Kidney glomerular epithelial cell (primary cell): Measurements from ENCODE around the gene CCDC106.

Source experiments
- DNase-seq: peaks from one replicate; lab custom pipeline; 2025; lab: John Stamatoyannopoulos, UW

The CCDC106 gene

DNA sequence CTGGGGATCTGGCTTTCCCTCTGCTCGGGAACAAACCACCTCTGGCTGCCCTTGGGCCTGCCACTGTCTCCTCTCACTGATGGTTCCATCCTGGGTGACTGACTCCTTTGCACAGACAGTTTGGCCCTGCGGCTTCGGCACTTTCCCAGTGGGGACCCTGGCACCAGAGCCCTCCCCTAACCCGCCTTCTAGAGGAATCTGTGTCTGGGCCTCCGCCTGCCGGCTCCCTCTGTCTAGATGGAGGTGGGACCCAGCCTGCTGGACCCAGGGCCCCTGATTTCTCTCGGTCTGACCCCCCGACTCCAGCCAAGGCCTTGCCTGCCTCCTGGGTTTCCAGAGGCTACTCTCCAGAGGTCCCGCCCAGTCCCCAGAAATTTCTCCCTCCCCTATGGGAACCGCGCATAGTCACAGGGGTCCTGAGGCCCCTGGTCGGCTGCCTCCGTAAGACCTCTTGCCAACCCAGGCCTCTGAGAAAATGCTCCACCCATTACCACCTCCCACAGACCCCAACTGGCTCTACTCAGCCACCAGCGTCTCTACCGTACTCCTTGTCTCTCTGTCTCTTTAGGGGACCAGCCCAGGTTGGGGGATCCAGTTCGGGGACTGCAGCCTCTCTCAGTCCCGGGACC, 2.7 kb downstream of the CCDC106 start:
- no peak for DNase-seq

GRCh38 chr19:55651236-55651635, 3.2 kb downstream of the CCDC106 start:
- no peak for DNase-seq

DNA sequence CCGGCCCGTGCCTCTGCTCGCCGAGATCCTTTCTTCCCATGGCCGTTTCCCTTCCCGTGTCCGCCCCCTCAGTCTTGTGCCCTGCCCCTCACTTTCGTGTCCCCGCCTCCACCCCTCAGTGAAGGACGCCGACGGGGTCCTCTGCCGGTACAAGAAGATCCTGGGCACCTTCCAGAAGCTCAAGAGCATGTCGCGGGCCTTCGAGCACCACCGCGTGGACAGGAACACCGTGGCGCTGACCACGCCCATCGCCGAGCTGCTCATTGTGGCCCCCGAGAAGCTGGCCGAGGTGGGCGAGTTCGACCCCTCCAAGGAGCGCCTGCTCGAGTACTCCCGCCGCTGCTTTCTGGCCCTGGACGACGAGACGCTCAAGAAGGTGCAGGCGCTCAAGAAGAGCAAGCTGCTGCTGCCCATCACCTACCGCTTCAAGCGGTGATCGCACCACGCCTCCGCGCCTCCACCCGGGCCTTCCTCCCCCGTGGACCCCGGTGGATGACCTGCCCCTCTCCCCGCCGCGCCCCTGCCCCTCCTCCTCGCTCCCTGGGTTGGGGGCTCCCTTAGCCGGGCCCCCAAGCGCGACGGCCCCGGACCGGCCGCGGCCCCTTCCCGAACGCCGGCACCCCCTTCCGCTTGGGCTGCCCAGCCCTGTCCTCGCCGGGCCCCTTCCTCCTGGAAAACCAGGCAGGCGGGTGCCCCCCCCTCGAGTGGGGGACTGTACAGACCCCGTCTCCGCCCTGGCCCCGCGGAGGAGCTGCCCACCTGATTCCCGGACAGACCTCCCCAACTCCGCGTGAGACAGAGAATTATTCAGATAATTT, 4.5 kb downstream of the CCDC106 start:
- no peak for DNase-seq

GRCh38 chr19:55653651-55654322, 5.8 kb downstream of the CCDC106 start:
- DNase-seq = peak; percentile 96

DNA sequence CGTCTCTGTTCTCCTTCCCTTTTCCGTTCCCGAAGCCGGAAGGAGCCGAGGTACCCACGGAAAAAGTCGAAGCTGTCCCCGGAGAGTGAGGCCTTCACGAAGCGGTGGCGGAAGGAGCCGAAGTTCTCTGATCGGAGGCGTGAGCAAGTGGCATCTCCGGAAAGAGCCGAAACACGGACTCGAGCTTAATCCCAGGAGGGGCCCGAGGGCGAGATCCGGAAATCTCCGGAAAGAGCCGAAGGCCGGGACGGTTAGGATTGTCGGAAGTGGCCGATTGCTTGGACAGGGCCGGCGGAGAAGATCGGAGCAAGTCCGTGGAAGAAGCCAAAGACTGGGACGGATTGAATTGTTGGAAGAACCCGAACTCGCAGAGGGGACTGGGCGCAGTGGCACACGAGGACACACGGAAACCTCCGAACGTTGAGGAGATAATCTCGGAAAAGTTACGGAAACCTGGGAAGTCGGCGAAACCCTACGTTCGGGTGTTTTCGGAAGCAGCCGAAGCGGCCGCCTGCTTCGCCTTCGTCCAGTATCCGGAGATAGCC, 6.4 kb downstream of the CCDC106 start:
- peak; percentile 99 for DNase-seq

GRCh38 chr19:55654868-55655647, 7.0 kb downstream of the CCDC106 start, which contains the start of gene U2AF2:
Gene U2AF2, plus strand, starts transcription at chr19:55655035. Its CDS starts 70 bp downstream, at chr19:55655105.
- peak; percentile 94 for DNase-seq

GRCh38 chr19:55655648-55656040, 7.6 kb downstream of the CCDC106 start:
- DNase-seq = no peak

GRCh38 chr19:55656552-55656951, 8.5 kb downstream of the CCDC106 start:
- no peak for DNase-seq

DNA sequence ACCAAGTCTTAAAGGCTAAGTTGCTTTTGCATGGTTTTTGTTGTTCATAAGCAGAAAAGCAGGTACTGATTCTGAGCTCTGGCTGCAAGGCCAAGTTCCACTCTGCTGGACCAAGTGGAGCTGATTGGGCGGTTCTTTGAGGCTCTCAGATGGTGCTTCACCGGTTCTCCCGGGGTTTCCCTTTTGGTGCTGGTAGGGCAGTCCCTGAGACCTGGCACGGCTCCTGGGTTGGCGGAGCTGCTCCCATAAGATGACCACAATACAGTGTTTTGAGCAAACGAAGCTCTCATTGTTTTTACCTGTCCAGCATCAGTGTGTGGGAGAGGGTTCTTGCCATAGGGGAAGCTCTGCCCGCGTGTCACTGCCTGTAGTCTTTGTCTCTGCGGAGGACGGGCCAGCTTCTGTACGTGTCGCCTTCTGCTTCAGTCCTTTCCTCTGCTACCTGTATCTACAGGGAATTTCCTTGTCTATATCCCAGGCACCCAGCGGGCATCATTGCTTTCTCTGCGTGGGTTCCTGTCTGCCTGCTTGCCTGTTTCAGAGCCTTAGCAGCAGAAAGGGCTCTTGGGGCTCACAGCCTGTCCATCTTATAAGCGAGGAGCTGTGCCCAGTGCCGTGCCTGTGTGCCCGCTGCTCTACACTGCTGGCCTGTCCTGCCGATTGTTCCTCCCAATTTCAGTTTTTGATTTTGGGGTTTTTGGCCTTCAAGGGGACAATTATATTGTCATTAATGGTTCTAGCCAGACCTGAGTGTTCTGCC, 9.2 kb downstream of the CCDC106 start:
- DNase-seq = peak; percentile 12

DNA sequence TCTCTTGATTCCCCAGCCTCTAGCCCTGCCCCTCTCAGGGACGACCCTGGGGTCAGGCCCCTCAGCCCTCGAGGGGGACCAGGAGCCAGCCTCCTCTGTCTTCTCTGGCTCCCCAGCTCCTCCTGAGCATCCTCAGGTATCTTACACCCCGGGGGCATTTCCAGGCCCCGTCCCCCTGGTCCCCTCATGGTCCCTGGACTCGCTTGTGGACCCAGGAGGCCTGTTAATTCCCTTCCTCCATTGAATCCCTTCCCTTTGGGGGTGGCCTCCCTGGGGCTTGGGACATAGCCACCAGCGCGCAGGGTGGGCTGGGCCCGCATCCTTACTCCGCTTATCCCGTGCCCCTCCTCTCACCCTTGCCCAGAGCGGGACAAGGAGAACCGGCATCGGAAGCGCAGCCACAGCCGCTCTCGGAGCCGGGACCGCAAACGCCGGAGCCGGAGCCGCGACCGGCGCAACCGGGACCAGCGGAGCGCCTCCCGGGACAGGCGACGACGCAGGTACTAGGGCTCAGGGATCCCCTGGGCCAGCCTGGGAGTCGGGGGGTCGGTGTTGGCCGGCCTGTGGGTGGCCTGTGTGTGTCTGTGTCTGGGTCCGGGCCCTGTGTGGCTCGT, 10.9 kb downstream of the CCDC106 start:
- no peak for DNase-seq

DNA sequence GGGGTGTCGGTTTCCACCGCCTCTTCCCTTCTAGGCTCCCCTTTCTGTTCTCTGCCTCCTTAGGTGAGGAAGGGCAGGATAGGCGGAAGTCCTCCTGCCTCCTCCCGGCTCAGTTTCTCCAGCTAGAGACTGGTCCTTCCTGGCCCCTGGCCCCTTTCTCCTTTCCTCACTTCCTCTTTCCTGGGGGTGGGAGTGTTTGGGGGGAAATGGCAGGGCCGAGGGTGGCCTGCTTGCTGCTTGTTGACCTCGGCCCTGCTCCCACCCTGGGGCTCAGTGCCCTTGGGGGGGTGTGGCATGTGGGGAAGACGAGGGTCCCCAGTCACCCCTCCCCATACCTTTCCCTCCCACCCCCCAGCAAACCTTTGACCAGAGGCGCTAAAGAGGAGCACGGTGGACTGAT, 11.8 kb downstream of the CCDC106 start:
- DNase-seq = no peak

GRCh38 chr19:55660404-55660803, 12.4 kb downstream of the CCDC106 start:
- no peak for DNase-seq

DNA sequence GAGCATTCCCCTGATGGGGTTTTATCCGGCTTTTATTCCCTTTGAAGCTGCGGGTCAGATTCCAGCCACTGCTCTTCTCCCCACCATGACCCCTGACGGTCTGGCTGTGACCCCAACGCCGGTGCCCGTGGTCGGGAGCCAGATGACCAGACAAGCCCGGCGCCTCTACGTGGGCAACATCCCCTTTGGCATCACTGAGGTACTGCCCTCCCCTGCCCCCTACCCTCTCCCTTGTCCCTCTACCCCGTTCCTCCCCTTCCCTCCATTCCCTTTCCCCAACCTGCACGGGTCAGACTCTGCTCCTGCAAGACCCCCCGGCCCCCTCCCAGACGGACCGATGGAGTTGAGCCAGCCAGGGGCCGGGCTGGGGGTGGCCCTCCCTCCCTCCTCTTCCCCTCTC, 13.0 kb downstream of the CCDC106 start:
- no peak for DNase-seq

GRCh38 chr19:55661826-55662225, 13.8 kb downstream of the CCDC106 start:
- DNase-seq = no peak

DNA sequence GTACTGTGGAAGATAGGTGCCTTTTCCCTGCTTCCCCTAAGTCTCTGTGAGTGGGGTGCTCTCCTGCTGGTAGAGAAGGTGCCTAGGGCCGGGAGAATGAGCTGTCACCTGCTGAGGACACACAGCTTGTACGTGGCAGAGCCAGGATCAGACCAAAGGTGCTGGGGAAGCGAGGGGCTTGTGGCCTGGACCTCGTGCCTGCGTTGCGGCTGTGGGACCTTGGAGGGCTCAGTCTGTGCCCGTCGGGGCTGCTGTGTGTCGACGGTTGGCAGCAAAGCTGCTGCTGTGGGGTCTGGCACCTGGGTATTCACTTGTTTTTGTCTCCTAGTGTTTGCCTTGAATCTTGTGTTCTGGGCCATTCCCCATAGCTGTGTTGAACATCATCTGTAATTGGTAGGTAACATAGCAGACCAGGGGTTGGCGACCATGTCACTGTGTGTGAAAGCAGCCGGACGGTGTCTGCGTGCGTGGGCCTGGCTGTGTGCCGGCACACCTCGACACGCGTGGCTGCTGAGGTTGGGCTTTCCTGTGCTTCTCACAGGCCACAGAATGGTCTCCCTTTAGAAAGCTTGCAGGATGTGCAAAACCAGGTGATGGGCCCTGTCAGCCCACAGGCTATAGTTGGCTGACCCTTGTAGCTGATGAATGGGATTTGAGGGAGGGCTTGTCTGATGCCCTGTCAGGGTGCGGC, 16.0 kb downstream of the CCDC106 start:
- no peak for DNase-seq

DNA sequence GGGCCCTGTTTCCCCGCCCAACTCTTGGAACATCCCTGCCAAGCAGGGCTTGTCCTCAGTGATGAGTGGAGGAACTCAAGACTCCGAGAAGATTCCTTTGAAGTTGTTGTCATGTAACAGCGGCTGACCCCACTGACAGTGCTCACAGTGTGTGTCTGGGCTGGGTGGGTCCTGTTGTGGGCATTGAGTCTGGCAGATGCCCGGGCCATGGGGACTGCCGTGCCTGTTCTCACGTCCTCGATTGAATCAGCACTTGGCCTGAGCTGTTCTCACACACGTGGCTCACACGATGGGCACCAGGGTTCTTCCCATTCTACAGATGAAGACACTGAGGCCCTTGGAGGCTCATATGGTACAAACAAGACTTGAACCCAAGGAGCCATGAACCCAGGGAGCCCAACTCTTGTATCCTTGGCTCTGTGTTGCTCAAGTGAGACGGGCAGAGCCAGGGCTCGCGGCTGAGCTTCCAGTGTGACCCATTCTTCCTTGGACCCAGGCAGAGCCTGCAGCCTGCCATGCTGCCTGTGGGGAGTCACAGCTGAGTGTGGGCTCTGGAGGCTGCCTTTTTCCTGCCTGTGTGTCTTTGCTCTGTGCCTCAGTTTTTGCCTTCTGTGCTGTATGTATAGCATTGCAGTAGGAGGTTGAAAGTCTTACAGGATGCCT, 18.5 kb downstream of the CCDC106 start:
- no peak for DNase-seq

DNA sequence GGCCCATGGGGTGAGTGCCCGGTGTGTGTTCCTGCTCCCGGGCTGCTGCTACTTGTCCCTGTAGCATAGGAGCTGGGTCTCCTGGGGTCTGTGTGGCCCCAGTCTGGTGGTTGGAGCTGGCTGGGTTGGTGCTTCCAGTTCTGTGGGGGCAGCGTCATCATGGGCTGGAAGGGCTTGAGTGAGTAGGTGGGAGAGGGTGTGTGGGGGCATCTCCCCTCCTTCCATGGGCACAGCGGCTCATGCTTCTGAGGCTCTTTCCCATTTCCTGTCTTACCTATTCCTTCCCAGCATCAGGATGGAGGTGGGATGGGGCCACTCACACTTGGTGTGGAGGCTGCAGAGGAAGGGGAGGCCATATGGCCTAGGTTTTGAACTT, 19.0 kb downstream of the CCDC106 start:
- no peak for DNase-seq

GRCh38 chr19:55667511-55667910, 19.5 kb downstream of the CCDC106 start:
- DNase-seq = no peak

GRCh38 chr19:55667958-55668357, 19.9 kb downstream of the CCDC106 start:
- DNase-seq = no peak
